Prostate gland (tissue), 2 donors: ENCODE measurements around the gene C1R.

Source experiments
- POLR2AphosphoS5 ChIP-seq: sonication (generic); formaldehyde crosslinking; IDR thresholded peaks from one replicate; pipeline ENCODE4 v1.6.1; 2017; ENCODE audit warnings: antibody characterized with exemption
- TF ChIP-seq, protein P1 (sequence below), 4 experiments: fragments of 200-600 bp in 2 of 4; fragments of 450-650 bp in 2 of 4; sonication (generic) in 2 of 4; IDR thresholded peaks; 1 replicate in 3 of 4; 2 replicates in 1 of 4; pipeline ENCODE4 v1.5.1; 2016 to 2019; ENCODE audit warnings: antibody characterized with exemption in 4 of 4, mild to moderate bottlenecking in 2 of 4, moderate library complexity in 2 of 4

DNA sequence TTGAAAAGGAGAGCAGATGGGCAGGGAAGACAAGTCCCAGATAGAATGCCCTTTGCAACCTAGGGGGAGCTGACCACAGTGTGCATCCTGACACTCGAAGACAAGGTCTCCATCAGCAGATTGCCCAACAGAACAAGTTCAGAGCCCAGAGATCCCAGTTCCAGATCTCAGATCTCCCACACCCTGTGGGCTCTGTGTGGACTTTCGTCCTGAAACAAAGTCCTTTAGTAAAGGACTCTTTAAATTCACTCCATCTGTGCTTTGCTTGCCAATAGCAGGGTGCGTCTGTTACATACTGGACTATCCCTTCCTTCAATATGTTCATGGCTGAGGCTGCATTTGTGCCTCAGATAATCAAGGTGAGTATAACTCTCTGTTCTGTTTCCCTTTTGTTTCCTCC lies 25.4 kb upstream of the C1R start:
- TF ChIP-seq, protein P1, sequence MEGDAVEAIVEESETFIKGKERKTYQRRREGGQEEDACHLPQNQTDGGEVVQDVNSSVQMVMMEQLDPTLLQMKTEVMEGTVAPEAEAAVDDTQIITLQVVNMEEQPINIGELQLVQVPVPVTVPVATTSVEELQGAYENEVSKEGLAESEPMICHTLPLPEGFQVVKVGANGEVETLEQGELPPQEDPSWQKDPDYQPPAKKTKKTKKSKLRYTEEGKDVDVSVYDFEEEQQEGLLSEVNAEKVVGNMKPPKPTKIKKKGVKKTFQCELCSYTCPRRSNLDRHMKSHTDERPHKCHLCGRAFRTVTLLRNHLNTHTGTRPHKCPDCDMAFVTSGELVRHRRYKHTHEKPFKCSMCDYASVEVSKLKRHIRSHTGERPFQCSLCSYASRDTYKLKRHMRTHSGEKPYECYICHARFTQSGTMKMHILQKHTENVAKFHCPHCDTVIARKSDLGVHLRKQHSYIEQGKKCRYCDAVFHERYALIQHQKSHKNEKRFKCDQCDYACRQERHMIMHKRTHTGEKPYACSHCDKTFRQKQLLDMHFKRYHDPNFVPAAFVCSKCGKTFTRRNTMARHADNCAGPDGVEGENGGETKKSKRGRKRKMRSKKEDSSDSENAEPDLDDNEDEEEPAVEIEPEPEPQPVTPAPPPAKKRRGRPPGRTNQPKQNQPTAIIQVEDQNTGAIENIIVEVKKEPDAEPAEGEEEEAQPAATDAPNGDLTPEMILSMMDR (IDR thresholded peaks at IDR 0.05) = no peak
- no peak for TF ChIP-seq POLR2AphosphoS5
